Activated naive CD4-positive, alpha-beta T cell treated with anti-CD3 and anti-CD28 coated beads, Interleukin-2, amount 50 U/mL, for 72 hours (primary cell): ENCODE data around the gene NKD2. TPM values are rescaled to one million over a fixed set of nuclear protein-coding genes. Genes with fewer than 3 reads are reported as not detected.
"Not testable (repeated sequence)": the region's sequence is repeated elsewhere in the genome, so short reads cannot be mapped to it uniquely, and the experiment has no call there.

Experiments
- ATAC-seq, 2 donors: fragments of 150-1000 bp; cut with Tn5 transposase; 2 replicates each; pipeline ENCODE4 v1.10.0; 2021; ENCODE audit warnings: mild to moderate bottlenecking in 2 of 2, moderate library complexity in 2 of 2
- DNase-seq, 2 donors: peaks; one replicate each; pipeline ENCODE4 v3.0.0; 2021 to 2022; ENCODE audit warnings: low spot score in 2 of 2
- H3K27ac Mint-ChIP-seq, 2 donors: one replicate each; pipeline ENCODE4 v1.8.0; 2022; ENCODE audit warnings: mild to moderate bottlenecking in 2 of 2, mixed read lengths in 2 of 2
- H3K36me3 Mint-ChIP-seq, 2 donors: one replicate each; pipeline ENCODE4 v1.8.0; 2022; ENCODE audit warnings: mixed read lengths in 2 of 2
- H3K9me3 Mint-ChIP-seq, 2 donors: one replicate each; pipeline ENCODE4 v1.8.0; 2022; ENCODE audit warnings: mixed read lengths in 2 of 2
- total RNA-seq, 2 donors: library from RNA; stranded (reverse); gene quantifications; one replicate each; pipeline ENCODE4 v1.2.3, GENCODE V29; 2022

Gene NKD2
- total RNA-seq, 2 donors from 2014 or later, result 1.8 to 14.6 TPM

- no peaks in the 10 kb centered on the region for H3K36me3 Mint-ChIP-seq
- H3K27ac Mint-ChIP-seq, result no peak overlapping the region
- DNase-seq (no peak), ATAC-seq (no peak)
- no peaks in the 10 kb centered on the region for H3K9me3 Mint-ChIP-seq
These were observed 6.9 kb downstream of the NKD2 start for GRCh38 chr5:1015507-1015906.

- Mint-ChIP-seq H3K9me3 (no peaks in the 10 kb centered on the region), H3K27ac (no peak overlapping the region), H3K36me3 (no peaks in the 10 kb centered on the region)
- DNase-seq, result no peak
- ATAC-seq, result no peak
These were observed 7.4 kb downstream of the NKD2 start for GRCh38 chr5:1016036-1016435.

GRCh38 chr5:1016476-1016875 is 7.9 kb downstream of the NKD2 start:
- no peaks in the 10 kb centered on the region for H3K36me3 Mint-ChIP-seq
- H3K27ac Mint-ChIP-seq, result no peak overlapping the region
- no peak for ATAC-seq
- H3K9me3 Mint-ChIP-seq, result no peaks in the 10 kb centered on the region
- no peak for DNase-seq

- no peak for DNase-seq
- no peaks in the 10 kb centered on the region for H3K9me3 Mint-ChIP-seq
- ATAC-seq, result peak in 1 of 2 donors; percentile 9
- H3K27ac Mint-ChIP-seq, result no peak overlapping the region
- no peaks in the 10 kb centered on the region for H3K36me3 Mint-ChIP-seq
These were observed 8.5 kb downstream of the NKD2 start for GRCh38 chr5:1017056-1017455.

- H3K36me3 Mint-ChIP-seq, result no peaks in the 10 kb centered on the region
- H3K9me3 Mint-ChIP-seq, result no peaks in the 10 kb centered on the region
- ATAC-seq, result peak in 1 of 2 donors; percentile 14
These were observed 9.3 kb downstream of the NKD2 start for GRCh38 chr5:1017691-1018455.

GRCh38 chr5:1018596-1018995 is 10.0 kb downstream of the NKD2 start:
- ATAC-seq, result no peak

More at GRCh38 chr5:1017691-1018455, 9.3 kb downstream of the NKD2 start:
- no peak for DNase-seq
- H3K27ac Mint-ChIP-seq, result no peak overlapping the region

GRCh38 chr5:1019001-1019905 is 10.7 kb downstream of the NKD2 start:
- Mint-ChIP-seq H3K27ac (no peak overlapping the region), H3K36me3 (no peaks in the 10 kb centered on the region), H3K9me3 (no peaks in the 10 kb centered on the region)
- no peak for ATAC-seq
- DNase-seq, result no peak

More at GRCh38 chr5:1018596-1018995, 10.0 kb downstream of the NKD2 start:
- no peaks in the 10 kb centered on the region for H3K36me3 Mint-ChIP-seq
- DNase-seq, result no peak
- H3K27ac Mint-ChIP-seq, result no peak overlapping the region
- H3K9me3 Mint-ChIP-seq, result no peaks in the 10 kb centered on the region

GRCh38 chr5:1020452-1020961 is 11.9 kb downstream of the NKD2 start:
- no peak for ATAC-seq
- no peaks in the 10 kb centered on the region for H3K9me3 Mint-ChIP-seq
- no peaks in the 10 kb centered on the region for H3K36me3 Mint-ChIP-seq
- no peak for DNase-seq
- H3K27ac Mint-ChIP-seq, result no peak overlapping the region

GRCh38 chr5:1021136-1021968 is 12.8 kb downstream of the NKD2 start:
- DNase-seq (no peak), ATAC-seq (no peak)
- no peak overlapping the region for H3K27ac Mint-ChIP-seq
- no peaks in the 10 kb centered on the region for H3K36me3 Mint-ChIP-seq
- H3K9me3 Mint-ChIP-seq, result no peaks in the 10 kb centered on the region

- DNase-seq, ATAC-seq, H3K36me3 Mint-ChIP-seq, H3K27ac Mint-ChIP-seq, H3K9me3 Mint-ChIP-seq: not testable (repeated sequence)
These were observed 13.4 kb downstream of the NKD2 start for GRCh38 chr5:1021969-1022336.

- DNase-seq (no peak), ATAC-seq (no peak)
- Mint-ChIP-seq H3K27ac (no peak overlapping the region), H3K36me3 (no peaks in the 10 kb centered on the region), H3K9me3 (no peaks in the 10 kb centered on the region)
These were observed 18.4 kb downstream of the NKD2 start for GRCh38 chr5:1026700-1027621.

GRCh38 chr5:1027631-1028441 is 19.2 kb downstream of the NKD2 start:
- no peak for DNase-seq
- H3K27ac Mint-ChIP-seq, result no peak overlapping the region
- H3K9me3 Mint-ChIP-seq, result no peaks in the 10 kb centered on the region
- H3K36me3 Mint-ChIP-seq, result no peaks in the 10 kb centered on the region
- ATAC-seq, result no peak

- DNase-seq (no peak), ATAC-seq (no peak)
- H3K9me3 Mint-ChIP-seq, result no peaks in the 10 kb centered on the region
- H3K27ac Mint-ChIP-seq, result no peak overlapping the region
- no peaks in the 10 kb centered on the region for H3K36me3 Mint-ChIP-seq
These were observed 20.1 kb downstream of the NKD2 start for GRCh38 chr5:1028481-1029281.

GRCh38 chr5:1029282-1029944 is 20.8 kb downstream of the NKD2 start:
- H3K9me3 Mint-ChIP-seq, result no peaks in the 10 kb centered on the region

More at GRCh38 chr5:1029282-1029944, 20.8 kb downstream of the NKD2 start:
- no peak for DNase-seq
- no peak overlapping the region for H3K27ac Mint-ChIP-seq
- no peak for ATAC-seq
- H3K36me3 Mint-ChIP-seq, result no peaks in the 10 kb centered on the region
